ENCODE results near the gene PGLYRP4. TPM values are rescaled to one million over a fixed set of nuclear protein-coding genes. Genes with fewer than 3 reads are reported as not detected.
"Not testable (repeated sequence)": the region's sequence is repeated elsewhere in the genome, so short reads cannot be mapped to it uniquely, and the experiment has no call there.

PGLYRP4 gene
- total and polyA plus RNA-seq, 3 experiments from 2014 or later = not detected

DNA sequence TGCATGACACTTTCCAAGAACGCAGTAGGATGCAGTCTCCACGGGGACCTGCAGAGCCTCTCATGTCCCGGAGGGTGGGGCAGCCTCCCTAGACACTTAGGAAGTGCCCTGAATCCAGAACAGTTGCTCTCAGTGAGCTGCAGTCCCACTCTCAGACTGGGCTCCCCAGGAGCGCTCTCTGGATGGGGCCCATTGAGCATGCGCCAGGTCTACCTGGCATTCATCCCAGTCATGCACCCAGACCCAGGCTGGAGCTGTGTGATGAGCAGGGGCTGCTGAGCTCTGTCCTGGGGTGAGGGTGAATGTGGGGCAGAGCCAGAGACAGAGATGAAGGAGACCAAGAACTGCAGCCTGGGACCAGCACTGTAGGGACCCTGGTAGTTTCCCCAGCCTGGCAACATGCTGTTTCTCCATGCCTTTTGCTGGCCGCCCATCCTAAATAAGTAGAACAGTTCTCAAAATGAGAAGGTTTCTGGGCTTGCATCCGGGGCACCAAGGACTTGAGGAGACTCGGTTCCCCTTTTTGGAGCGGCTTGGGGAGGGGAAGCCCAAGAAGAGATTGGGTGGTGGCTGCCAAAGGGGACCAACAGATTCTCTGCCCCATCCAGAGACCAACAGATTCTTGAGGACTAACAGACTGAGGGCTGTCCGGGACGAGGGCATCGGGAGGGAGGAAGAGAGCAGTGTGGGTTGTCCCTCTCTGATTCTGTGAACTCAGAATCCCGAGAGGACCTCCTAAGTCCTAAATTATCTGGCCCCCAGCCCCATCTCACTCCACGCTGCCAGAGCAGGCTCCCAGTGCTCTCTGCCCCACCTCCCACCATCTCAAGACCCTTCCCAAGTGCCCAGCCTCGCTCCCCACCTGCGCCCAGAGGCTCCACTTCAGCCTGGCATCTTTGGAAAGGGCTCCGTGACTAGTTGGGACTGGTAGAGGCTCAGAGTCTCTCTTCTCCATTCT is 1.0 kb upstream of the PGLYRP4 start:
- no peak overlapping the region for H3K27ac ChIP-seq (ENCODE audit: low read depth, low read length)
- no peak overlapping the region for H3K4me3 ChIP-seq (ENCODE audit: low read length)
- Mint-ChIP-seq H3K36me3 (no peaks in the 10 kb centered on the region), H3K9me3 (no peaks in the 10 kb centered on the region), H3K27me3 (peaks cover 23 to 65% of the 10 kb centered on the region in 2 donors), H3K27ac (no peak overlapping the region), H3K4me1 (peaks cover 18 to 20% (median 20%) of the 10 kb centered on the region in 3 donors), H3K4me3 (no peak overlapping the region)
- DNase-seq = no peak
- no peaks in the 10 kb centered on the region for H3K9me3 ChIP-seq (ENCODE audit: low read length)
- ChIA-PET POLR2A (no interaction called here), CTCF (interaction anchor here (1.1 kb wide), 1 partner anchor 145 kb away, joined by 3 read pairs; no protein-coding TSS in a partner anchor)
- no peaks in the 10 kb centered on the region for H3K27me3 ChIP-seq (ENCODE audit: insufficient read depth, low read length, poor library complexity, severe bottlenecking)
- H3K4me1 ChIP-seq (ENCODE audit: insufficient read depth, low read length) = peaks cover 19% of the 10 kb centered on the region
- H3K36me3 ChIP-seq (ENCODE audit: insufficient read depth, low read length) = no peaks in the 10 kb centered on the region

DNA sequence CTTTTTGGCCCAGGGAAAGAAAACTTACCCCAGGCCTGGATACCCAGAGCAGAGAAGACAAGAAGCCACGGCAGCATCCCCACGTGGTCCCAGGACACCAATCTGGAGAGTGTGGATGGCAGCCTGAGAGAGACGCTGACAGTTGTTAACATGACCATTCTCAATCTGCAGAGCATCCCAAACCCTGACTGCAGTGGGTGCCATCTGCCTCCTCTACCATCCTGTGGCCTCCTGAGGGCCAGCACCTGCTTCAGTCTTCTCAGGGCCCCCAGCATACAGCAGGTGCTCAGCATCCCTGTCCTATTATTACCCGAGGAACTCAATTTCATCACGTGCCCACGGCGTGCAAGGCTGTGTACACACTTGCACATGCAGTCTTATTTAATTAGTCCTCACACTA is 785 bp downstream of the PGLYRP4 start:
- no peaks in the 10 kb centered on the region for H3K36me3 Mint-ChIP-seq
- peaks cover 21 to 34% (median 24%) of the 10 kb centered on the region in 3 donors for H3K4me1 Mint-ChIP-seq
- Histone ChIP-seq H3K27ac (ENCODE audit: low read depth, low read length) (no peak overlapping the region), H3K4me3 (ENCODE audit: low read length) (no peak overlapping the region), H3K27me3 (ENCODE audit: insufficient read depth, low read length, poor library complexity, severe bottlenecking) (no peaks in the 10 kb centered on the region), H3K36me3 (ENCODE audit: insufficient read depth, low read length) (no peaks in the 10 kb centered on the region), H3K9me3 (ENCODE audit: low read length) (no peaks in the 10 kb centered on the region), H3K4me1 (ENCODE audit: insufficient read depth, low read length) (peaks cover 34% of the 10 kb centered on the region)
- no peak overlapping the region for H3K4me3 Mint-ChIP-seq
- no peak for DNase-seq
- H3K27me3 Mint-ChIP-seq = peaks cover 27 to 65% of the 10 kb centered on the region in 2 donors
- CTCF ChIA-PET = no interaction called here
- H3K27ac Mint-ChIP-seq = no peak overlapping the region
- POLR2A ChIA-PET = no interaction called here
- no peaks in the 10 kb centered on the region for H3K9me3 Mint-ChIP-seq

DNA sequence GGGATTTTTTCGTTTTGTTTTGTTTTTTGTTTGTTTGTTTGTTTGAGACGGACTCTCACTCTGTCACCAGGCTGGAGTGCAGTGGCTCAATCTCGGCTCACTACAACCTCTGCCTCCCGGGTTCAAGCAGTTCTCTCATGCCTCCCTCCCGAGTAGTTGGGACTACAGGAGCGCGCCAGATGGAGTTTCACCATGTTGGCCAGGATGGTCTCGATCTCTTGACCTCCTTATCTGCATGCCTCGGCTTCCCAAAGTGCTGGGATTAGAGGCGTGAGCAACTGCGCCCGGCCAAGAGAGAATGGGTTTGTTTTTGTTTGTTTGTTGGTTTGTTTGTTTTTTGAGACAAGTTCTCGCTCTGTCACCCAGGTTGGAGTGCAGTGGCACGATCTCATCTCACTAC is 1.6 kb downstream of the PGLYRP4 start:
- H3K9me3 ChIP-seq (ENCODE audit: low read length); H3K27me3 ChIP-seq (ENCODE audit: insufficient read depth, low read length, poor library complexity, severe bottlenecking); H3K27ac ChIP-seq (ENCODE audit: low read depth, low read length); H3K36me3 Mint-ChIP-seq; POLR2A ChIA-PET; H3K9me3 Mint-ChIP-seq; H3K4me3 Mint-ChIP-seq; H3K4me3 ChIP-seq (ENCODE audit: low read length); H3K27ac Mint-ChIP-seq; CTCF ChIA-PET; H3K36me3 ChIP-seq (ENCODE audit: insufficient read depth, low read length); DNase-seq: not testable (repeated sequence)
- Mint-ChIP-seq H3K4me1 (peaks cover 21 to 39% (median 24%) of the 10 kb centered on the region in 3 donors), H3K27me3 (peaks cover 28 to 70% of the 10 kb centered on the region in 2 donors)
- peaks cover 34% of the 10 kb centered on the region for H3K4me1 ChIP-seq (ENCODE audit: insufficient read depth, low read length)

DNA sequence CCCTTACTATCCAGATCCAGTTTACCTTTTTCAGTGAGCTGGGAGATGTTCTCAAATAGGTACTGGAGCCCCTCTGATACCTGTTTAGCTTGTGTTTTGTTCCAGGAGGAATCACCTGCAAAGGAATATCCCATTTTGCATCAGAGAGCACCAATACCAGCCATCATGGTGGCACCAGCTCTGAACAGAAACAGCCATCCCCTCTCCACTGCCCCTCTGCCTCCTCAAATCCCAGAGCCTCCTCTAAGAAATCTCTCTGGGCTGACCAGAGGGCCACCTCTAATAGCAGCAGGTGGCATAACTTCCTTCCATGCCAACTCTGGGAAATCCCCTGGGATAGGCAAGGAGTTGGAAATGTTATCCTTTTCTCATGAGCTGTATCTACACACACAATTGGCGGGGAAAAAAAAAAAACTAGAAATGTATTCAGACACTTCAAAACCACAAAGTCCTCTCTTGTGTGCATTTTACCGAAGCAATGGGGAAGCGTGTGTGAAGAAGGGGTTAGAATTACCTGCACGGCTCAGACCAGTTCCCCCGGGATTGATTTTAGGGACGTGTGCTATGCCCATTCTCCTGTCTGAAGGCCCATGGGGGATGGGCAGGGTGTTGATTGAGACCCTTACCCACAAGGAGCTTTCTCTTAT is 2.4 kb downstream of the PGLYRP4 start:
- H3K9me3 ChIP-seq (ENCODE audit: low read length) = no peaks in the 10 kb centered on the region
- H3K4me3 Mint-ChIP-seq = peak overlapping the region in 5 of 7 donors; percentile 23 to 61 (median 45)

DNA sequence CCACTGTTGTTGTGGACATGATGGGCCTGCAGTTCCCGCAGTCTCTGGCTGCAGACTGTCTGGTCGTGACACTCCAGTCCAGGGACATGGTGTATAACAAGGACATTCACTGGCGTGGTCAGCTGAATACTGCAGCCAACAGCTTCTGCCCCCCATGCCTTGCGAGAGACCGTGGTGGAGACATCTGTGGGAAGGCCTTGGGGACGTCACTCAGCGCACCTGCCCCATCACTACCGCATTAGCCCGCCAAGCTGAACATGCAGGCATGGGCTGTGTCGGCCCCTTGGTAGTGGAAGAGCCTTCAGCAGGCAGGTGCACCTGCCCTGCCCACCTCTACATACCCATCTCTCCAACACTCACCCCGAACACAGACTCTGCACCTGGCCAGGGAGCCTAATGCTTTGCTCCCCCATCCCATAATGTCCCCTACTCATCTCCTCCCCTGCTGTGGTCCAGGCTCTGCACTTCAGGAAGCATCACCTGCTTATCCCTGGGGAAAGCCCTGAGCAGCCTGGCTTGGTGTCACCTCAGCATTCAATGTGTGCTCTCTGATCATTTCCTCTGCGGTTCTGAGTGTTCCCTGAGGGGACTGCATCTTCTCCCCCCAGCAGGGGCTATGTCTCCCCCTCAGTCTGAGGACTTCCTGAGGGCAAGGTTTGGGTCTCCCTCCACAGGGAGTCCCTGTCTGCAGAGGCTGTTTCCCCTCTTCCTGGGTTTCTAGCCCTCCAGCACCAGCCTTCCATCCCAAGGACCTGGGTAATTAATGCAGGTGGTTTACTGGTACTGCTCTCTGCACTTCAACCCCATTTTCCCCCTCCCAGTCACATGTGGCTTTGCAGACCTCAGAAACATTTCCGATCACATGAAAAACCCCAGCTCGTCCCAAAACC is 3.2 kb downstream of the PGLYRP4 start:
- DNase-seq = no peak
- Mint-ChIP-seq H3K27ac (peak overlapping the region in 4 of 8 donors; percentile 2 to 55 (median 41)), H3K4me3 (peak overlapping the region in 6 of 7 donors; percentile 21 to 84 (median 53)), H3K36me3 (no peaks in the 10 kb centered on the region), H3K4me1 (peaks cover 24 to 41% (median 24%) of the 10 kb centered on the region in 3 donors), H3K9me3 (no peaks in the 10 kb centered on the region), H3K27me3 (peaks cover 32 to 69% of the 10 kb centered on the region in 2 donors)
- Histone ChIP-seq H3K27ac (ENCODE audit: low read depth, low read length) (no peak overlapping the region), H3K9me3 (ENCODE audit: low read length) (no peaks in the 10 kb centered on the region), H3K4me3 (ENCODE audit: low read length) (no peak overlapping the region), H3K4me1 (ENCODE audit: insufficient read depth, low read length) (peaks cover 37% of the 10 kb centered on the region), H3K36me3 (ENCODE audit: insufficient read depth, low read length) (no peaks in the 10 kb centered on the region), H3K27me3 (ENCODE audit: insufficient read depth, low read length, poor library complexity, severe bottlenecking) (no peaks in the 10 kb centered on the region)
- ChIA-PET POLR2A (no interaction called here), CTCF (interaction anchor here (1.0 kb wide), 1 partner anchor 149 kb away, joined by 4 read pairs; no protein-coding TSS in a partner anchor)

More for the DNA sequence above, 2.4 kb downstream of the PGLYRP4 start:
- H3K36me3 ChIP-seq (ENCODE audit: insufficient read depth, low read length) = no peaks in the 10 kb centered on the region
- ChIA-PET POLR2A (no interaction called here), CTCF (interaction anchor here (1.0 kb wide), 1 partner anchor 149 kb away, joined by 4 read pairs; no protein-coding TSS in a partner anchor)
- H3K9me3 Mint-ChIP-seq = no peaks in the 10 kb centered on the region
- H3K27ac Mint-ChIP-seq = peak overlapping the region in 3 of 8 donors; percentile 2 to 69 (median 13)
- peaks cover 34% of the 10 kb centered on the region for H3K4me1 ChIP-seq (ENCODE audit: insufficient read depth, low read length)
- peaks cover 21 to 39% (median 24%) of the 10 kb centered on the region in 3 donors for H3K4me1 Mint-ChIP-seq
- no peaks in the 10 kb centered on the region for H3K27me3 ChIP-seq (ENCODE audit: insufficient read depth, low read length, poor library complexity, severe bottlenecking)
- peaks cover 30 to 70% of the 10 kb centered on the region in 2 donors for H3K27me3 Mint-ChIP-seq
- no peak overlapping the region for H3K4me3 ChIP-seq (ENCODE audit: low read length)
- H3K27ac ChIP-seq (ENCODE audit: low read depth, low read length) = no peak overlapping the region
- no peaks in the 10 kb centered on the region for H3K36me3 Mint-ChIP-seq
- DNase-seq = no peak

DNA sequence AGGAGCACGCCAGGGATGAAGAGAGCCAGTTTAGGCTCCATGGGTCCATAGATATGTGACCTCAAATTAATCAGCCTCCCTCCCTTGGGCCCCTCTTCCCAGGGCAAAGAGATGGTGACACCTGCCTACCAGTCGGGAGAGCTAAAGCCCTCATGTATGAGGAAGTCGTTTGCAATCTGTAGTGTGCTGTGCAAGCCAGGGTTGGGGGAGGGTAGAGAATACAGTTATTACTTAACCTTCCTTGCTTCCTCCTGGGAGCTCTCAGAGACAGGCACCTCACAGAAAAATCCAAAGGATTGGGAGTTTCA is 4.0 kb downstream of the PGLYRP4 start:
- CTCF ChIA-PET = no interaction called here
- Histone ChIP-seq H3K27me3 (ENCODE audit: insufficient read depth, low read length, poor library complexity, severe bottlenecking) (no peaks in the 10 kb centered on the region), H3K4me3 (ENCODE audit: low read length) (no peak overlapping the region), H3K27ac (ENCODE audit: low read depth, low read length) (peak overlapping the region; percentile 62), H3K9me3 (ENCODE audit: low read length) (no peaks in the 10 kb centered on the region), H3K36me3 (ENCODE audit: insufficient read depth, low read length) (no peaks in the 10 kb centered on the region), H3K4me1 (ENCODE audit: insufficient read depth, low read length) (peaks cover 45% of the 10 kb centered on the region)
- peaks cover 30 to 49% (median 31%) of the 10 kb centered on the region in 3 donors for H3K4me1 Mint-ChIP-seq
- H3K9me3 Mint-ChIP-seq = no peaks in the 10 kb centered on the region
- no peak for DNase-seq
- POLR2A ChIA-PET = no interaction called here
- no peak overlapping the region for H3K27ac Mint-ChIP-seq
- peaks cover 27 to 63% of the 10 kb centered on the region in 2 donors for H3K27me3 Mint-ChIP-seq
- no peaks in the 10 kb centered on the region for H3K36me3 Mint-ChIP-seq
- peak overlapping the region in 1 of 7 donors; percentile 49 for H3K4me3 Mint-ChIP-seq

DNA sequence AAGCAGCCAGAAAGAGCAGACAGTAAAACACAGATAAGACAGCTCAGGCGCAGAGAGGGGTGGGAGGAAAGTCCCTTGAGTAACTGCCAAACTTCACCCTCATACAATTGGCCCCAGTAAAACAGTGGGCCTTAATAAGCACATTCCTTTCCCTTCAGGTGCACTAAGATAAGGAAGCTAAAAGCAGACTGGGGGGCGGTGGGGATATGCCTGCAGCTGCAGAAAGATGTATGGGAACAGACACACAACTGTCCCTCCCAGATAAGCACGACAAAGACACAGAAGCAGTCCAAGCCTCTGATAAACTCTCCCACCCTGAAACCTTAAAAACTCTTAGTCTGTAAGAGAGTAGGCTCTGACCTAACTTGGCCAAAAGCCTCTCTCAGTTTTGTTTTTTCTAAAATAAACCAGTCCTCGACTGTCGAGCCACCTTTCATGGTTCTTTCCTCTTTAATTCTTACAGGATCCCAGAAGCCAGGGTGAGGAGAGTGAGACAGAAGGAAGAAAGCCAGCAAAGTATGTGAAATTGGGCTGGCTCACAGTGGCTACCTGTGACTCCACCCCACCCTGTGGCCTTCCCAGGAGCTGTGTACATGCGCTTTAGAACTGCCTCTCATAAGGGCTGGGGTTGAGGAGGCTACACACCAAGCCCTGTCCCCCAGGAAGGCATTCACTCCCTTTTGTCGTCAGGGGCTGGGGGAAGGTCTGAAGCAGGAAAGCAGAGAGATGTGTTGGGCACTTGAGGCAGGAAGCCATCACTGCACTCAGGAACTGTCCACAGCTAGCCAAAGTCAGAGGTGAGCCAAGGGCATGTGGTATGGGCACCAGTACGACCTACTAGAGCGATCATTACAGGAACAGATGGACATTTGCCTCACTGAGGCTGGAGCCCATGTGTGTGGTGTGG is 4.6 kb downstream of the PGLYRP4 start:
- Mint-ChIP-seq H3K27me3 (peaks cover 26 to 56% of the 10 kb centered on the region in 2 donors), H3K27ac (no peak overlapping the region), H3K36me3 (no peaks in the 10 kb centered on the region), H3K4me1 (peaks cover 30 to 55% (median 35%) of the 10 kb centered on the region in 3 donors), H3K4me3 (peak overlapping the region in 1 of 7 donors; percentile 49), H3K9me3 (no peaks in the 10 kb centered on the region)
- Histone ChIP-seq H3K27ac (ENCODE audit: low read depth, low read length) (peak overlapping the region; percentile 62), H3K36me3 (ENCODE audit: insufficient read depth, low read length) (no peaks in the 10 kb centered on the region), H3K4me1 (ENCODE audit: insufficient read depth, low read length) (peaks cover 48% of the 10 kb centered on the region), H3K4me3 (ENCODE audit: low read length) (no peak overlapping the region), H3K27me3 (ENCODE audit: insufficient read depth, low read length, poor library complexity, severe bottlenecking) (no peaks in the 10 kb centered on the region), H3K9me3 (ENCODE audit: low read length) (no peaks in the 10 kb centered on the region)
- ChIA-PET CTCF (interaction anchor here (1.7 kb wide), 1 partner anchor 9 kb away, joined by 7 read pairs; no protein-coding TSS in a partner anchor), POLR2A (no interaction called here)
- DNase-seq = no peak

Measured in CD8-positive, alpha-beta memory T cell (primary cell).